ENCODE measurements around the gene GNG12.

The GNG12 gene

DNA sequence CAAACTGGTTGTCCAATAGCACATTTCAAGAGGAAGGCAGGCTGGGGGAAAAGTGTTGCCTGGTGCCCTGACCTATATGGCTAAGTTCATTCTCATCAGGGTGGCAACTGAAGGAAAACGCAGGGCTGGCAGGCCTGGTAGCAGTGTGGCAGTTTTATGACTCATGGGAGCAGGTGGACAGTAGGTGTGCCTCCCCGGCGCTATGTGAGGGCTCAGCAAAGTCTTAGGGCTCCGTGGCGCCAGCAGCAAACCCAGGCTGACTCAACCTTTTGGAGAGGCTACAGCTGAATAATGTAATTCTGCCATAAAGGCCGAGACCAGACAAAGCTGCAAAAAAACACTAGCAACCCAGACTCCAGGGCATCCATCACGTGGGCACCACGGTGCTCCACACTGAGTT, 124.7 kb downstream of the GNG12 start:
- no peak for DNase-seq (ENCODE audit: low read depth in 2 of 2)

DNA sequence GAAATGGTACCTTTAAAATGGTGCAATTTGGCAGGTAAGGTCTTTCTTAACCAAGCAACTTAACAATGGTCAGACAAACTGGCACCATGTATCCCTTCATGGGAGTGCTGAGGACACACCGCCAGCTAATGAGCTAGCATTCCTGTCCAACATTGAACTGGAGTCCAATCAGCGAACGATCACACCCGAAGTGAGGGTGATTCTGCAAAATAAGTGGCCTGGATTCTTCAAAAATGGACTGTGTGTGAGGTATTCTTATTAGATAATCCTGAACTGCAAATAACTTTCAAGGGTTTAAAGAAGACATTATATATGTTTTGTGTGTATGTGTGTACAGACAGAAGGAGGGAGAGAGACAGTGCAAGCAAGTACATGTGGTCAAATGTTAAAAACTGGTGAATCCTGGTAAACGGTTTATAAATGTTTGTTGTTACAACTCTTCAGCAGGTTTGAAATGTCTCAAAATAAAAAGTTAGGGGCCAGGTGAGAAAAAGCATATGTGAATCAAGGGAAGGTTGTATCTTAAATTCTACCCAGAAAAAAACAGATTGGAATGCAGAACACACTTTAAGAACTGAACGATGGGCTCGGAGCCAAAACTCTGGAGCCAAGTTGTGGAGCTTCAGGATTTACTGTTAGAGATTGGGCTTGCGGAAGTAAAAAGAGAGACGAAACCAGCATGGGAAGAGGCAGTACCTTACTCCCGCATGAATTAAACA, 127.4 kb downstream of the GNG12 start:
- no peak for DNase-seq (ENCODE audit: low read depth in 2 of 2)

DNA sequence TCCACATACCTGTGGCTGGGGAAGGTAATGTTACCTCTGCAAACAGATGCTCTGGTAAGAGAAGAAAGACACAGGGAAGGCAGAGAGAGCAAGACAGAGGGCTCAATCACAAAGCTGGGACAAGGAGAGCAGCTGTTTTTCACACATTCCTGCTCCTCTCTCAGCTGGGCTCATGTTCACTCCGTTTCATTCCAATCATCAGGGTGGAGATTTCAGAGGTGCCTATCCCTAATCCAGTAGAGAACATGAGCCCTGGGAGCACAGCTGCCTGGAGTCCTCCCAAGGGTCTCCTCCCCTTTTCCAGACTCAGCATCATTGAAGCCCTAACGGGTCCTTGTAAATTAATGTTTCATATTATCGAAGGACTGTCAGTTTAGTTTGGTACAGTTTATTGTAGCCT, 128.9 kb downstream of the GNG12 start:
- no peak for DNase-seq (ENCODE audit: low read depth in 2 of 2)

DNA sequence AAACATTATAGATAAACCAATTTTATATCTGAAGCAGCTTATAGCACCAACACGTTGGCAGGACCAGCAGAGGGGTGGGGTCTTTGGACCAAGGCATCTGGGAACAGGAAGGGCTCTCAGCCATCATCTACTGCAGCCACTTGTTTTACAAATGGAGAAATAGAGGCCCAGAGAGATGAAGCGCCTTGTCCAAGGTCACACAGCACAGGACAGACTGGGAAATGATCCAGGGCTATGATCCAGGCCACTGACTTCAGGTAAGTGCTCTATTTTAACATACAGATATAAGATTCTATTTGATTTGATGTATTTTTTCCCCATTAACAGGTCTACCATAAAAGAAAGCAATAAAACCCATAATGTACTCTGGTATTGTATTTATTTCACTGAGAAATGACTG, 131.4 kb downstream of the GNG12 start:
- DNase-seq (ENCODE audit: low read depth in 2 of 2) = no peak

DNA sequence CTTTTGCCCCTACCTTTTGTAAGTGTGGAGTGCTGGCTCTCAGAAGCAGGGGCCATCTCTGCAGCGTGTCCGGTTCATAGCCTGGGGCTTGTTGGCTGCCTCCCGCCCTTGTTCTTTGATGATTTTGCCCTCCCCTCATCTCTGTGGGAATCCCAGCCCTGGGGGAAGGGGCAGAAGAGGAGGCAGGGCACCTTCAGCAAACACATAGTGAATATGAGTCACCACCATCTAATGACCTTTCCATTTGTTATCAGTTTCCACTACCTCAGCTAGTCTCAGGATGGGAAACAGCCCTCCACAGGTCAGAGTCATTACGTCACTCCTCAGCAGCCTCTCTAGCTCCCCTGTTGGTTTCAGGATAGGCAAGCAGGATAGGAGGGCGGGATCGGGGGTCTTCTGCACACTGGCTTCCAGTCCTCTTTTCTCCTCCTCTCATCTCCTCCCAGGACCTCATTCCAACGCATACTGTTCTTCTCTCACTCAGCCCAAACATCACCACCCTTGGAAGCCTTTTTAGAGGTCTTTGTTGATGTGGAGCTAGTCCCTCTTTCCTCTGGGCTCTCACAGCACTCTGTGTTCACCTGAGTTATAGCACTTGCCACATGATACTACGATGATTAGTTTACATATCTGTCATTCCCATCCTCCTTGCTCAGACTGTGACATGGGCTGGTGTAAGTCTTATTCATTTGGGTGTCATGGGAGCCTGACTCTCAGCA, 132.4 kb downstream of the GNG12 start:
- no peak for DNase-seq (ENCODE audit: low read depth in 2 of 2)

DNA sequence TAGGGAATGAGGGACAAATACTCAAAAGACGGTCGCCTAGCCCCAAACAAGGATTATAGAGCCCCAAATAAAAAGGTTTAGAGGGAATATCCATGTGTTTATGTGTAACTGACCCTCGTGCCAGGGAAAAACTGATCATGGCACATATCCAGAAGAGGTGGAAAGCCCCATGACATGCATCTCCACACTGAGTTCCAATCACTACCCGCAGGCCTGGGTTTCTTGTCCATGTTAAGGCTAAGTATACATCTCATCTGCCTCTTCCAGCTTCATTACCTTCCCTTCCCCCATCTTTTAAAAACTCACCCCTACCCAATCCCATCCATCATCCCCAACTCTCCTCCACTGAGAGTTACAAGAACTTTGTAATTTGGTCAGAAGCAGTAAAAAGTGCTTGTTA, 133.0 kb downstream of the GNG12 start:
- no peak for DNase-seq (ENCODE audit: low read depth in 2 of 2)

DNA sequence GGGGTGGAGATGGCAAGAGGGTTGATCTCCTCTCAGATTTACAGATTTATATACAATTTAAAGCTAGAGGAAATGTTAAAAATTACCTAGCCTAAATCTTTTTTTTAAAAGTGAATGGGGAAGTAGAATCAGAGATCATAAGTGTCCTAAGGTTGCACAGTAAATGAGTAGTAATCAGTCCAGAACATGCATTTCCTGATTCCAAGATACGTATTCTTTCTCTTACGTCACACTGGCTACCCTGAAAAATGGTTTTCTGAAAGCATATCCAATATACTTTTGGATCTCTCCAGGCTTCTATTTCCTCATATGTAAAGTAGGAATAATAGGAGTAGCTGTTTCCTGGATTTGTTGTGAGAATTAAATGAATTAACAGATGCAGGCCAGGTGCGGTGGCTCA, 136.6 kb downstream of the GNG12 start:
- DNase-seq (ENCODE audit: low read depth in 2 of 2) = no peak

DNA sequence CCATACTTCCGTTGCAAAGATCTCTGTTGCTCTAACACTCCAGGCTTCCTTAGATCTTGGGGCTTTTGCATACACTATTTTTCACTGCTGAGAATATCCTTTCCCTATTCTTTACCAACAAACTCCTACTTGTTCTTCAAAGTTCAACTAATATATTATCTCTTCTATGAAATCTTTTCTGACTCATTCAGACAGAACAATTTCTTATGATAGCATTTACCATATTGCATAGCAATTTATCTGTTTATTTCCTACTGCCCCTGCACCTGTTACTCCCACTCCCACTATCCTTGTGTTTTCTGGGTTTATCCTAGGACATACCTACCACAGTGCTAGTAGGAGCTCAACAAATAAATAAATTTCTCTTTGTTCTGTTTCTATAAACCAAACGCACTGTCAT, 137.3 kb downstream of the GNG12 start:
- DNase-seq (ENCODE audit: low read depth in 2 of 2) = no peak

DNA sequence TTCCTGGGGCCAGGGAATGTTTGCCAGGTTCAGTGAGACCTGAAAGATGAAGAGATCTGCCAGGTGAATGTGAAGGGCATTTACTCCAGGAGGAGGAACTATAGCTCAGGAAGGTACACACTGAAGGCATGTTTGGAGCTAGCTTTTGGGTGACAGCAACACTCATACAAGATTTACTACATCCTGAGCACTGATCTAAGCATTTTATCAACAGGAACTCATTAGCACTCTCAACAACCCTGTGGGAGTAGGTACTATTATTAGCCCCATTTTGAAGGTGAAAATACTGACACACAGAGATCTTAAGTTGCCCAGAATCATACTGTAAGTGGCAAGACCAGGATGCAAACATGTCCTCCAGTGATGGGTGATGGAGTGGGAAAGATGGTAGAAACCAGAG, 141.6 kb downstream of the GNG12 start:
- no peak for DNase-seq (ENCODE audit: low read depth in 2 of 2)

DNA sequence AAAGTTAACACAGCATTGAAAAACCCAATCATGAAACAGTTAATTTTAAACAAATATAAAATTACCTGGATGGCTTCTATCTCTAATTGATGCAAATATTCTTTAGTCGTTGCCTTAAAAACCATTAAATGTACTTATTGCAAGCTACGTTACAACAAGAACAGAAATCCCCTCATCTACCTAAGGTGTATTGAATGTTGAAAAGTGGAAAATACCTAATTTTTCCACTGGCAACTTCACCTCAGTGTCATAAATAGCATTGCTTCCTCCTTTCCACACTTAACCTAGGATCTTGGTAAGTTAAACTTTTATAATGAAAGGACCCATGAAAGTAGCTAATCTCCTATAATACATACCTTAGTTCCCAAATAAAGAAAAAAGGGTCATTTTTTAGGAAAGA, 142.9 kb downstream of the GNG12 start:
- DNase-seq (ENCODE audit: low read depth in 2 of 2) = no peak

DNA sequence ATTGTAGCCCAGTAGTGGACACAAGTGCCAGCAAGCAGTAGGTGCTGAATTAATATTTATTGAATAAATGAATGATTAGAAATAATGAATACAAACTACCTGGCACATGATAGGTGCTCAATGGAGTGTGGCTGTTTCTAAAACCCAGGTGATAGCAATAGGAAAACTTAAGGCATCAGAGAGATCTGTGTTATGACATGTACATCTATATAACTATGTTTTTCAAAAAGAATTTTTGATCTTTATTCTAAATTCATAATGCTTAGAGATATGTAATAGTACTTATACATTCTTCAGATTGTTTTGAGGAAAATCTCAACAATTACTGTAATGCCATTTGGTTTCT, 143.3 kb downstream of the GNG12 start:
- DNase-seq (ENCODE audit: low read depth in 2 of 2) = no peak

DNA sequence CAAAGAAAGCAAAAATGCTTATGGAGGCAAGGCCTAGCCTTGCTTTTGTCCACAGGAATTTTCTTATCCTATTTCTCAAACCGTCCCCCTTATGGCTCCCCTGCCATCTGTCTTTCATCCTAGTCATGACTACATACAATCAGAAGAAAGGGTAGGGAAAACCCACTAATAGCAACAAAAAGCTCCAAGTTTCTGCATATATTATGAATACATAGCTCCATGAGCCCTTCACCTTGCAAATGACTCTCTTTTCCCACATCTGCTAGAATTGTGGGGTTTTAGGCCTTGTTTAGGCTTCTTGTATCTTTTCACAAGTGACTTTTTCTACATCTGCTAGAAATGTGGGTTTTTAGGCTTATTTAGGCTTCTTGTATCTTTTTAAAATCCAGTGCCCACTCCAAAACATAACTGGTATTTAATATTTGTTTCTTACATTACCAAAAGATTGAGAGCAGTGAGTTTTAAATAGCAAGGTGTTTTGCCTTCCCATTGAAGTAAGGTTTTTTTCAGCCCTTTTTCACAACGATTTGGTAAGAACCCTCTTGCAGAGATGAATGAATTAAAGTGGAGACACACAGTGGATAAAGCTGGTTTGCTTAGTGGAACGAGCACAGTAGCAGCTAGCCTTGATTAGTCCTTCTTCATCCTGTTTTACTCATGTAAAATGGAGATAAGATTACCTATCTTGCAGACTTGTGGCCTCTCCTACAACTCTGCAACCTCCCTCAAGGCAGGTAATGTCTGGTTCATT, 143.8 kb downstream of the GNG12 start:
- no peak for DNase-seq (ENCODE audit: low read depth in 2 of 2)

DNA sequence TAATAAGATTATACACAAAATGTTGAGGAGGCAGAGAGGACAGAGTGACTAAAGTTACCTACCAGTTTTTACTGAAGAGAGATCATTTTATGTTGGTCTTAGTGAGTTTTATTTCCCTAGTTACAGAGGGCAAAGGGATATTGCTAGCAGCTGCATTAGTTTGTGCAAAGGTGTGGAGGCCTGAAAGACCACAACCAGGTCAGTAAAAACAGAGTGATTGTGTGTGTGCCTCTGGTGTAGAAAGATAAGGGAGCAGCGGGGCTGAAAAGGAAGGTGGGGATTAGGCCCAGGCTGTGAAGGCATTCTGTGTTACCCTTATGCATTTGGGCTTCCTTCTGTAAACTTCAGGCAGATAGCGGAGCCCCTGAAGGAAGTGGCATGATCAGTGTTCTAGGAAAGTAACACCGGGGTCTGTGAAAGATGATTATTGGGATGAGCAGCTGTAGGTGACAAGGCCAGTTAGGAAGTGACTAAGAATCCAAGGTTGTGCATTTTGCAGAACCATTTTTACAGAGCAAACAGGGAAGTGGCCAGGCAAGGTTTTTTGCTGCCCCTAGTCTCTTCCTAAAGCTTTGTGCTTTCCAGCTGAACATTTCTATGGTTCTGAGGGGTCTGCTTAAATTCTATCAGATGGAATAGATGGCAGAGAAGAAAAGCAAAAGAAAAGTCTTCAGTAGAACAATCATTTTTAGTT, 144.6 kb downstream of the GNG12 start:
- DNase-seq (ENCODE audit: low read depth in 2 of 2) = no peak

DNA sequence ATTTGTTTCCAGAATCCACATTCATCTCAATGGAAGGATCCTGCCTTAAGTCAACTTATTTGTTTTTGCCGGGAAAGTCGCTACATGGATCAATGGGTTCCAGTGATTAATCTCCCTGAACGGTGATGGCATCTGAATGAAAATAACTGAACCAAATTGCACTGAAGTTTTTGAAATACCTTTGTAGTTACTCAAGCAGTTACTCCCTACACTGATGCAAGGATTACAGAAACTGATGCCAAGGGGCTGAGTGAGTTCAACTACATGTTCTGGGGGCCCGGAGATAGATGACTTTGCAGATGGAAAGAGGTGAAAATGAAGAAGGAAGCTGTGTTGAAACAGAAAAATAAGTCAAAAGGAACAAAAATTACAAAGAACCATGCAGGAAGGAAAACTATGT, 145.6 kb downstream of the GNG12 start:
- no peak for DNase-seq (ENCODE audit: low read depth in 2 of 2)

DNA sequence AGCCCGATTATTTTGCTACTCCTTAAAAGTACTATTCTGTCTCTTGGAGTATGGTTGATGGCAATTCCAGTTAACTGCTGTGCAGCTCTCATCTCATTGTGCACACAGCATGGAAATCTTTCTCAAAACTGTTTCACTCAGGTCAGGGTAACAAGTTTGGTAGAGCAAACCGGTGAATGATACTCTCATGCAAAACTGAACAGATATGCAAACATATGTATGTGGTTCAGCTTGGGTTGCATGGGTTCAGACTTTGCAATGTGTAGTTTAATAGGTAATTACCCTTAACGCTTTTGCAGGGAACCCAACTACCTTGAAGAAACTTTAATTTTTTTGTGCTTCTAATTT, 146.1 kb downstream of the GNG12 start:
- no peak for DNase-seq (ENCODE audit: low read depth in 2 of 2)

DNA sequence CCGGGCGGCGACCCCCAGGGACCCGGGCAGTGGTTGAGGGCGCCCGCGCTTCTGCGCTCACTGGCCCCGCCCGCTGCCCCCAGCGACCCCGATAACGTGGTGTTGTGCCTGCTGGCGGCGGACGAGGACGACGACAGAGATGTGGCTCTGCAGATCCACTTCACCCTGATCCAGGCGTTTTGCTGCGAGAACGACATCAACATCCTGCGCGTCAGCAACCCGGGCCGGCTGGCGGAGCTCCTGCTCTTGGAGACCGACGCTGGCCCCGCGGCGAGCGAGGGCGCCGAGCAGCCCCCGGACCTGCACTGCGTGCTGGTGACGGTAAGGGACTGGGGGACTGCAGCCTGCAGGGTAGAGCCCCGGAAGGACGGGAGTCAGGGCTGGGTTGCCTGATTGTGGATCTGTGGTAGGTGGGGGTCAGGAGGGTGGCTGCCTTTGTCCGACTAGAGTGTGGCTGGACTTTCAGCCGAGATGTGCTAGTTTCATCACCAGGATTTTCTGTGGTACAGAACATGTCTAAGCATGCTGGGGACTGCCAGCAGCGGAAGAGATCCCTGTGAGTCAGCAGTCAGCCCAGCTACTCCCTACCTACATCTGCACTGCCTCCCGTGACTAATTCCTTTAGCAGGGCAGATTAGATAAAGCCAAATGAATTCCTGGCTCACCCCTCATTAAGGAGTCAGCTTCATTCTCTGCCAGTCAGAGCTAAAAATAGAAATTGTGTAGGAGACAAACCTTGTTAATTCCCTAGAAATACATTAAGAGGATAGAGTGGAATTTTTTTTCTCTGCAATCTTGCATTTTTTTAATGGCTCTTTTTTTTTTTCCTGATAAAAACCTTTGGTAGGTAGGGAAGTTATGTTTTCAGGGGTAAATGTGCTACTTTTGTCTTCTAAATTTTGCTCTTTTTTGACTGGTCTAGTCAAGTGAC, 146.7 kb downstream of the GNG12 start:
- peak in 1 of 2 donors; percentile 33 for DNase-seq (ENCODE audit: low read depth in 2 of 2)

DNA sequence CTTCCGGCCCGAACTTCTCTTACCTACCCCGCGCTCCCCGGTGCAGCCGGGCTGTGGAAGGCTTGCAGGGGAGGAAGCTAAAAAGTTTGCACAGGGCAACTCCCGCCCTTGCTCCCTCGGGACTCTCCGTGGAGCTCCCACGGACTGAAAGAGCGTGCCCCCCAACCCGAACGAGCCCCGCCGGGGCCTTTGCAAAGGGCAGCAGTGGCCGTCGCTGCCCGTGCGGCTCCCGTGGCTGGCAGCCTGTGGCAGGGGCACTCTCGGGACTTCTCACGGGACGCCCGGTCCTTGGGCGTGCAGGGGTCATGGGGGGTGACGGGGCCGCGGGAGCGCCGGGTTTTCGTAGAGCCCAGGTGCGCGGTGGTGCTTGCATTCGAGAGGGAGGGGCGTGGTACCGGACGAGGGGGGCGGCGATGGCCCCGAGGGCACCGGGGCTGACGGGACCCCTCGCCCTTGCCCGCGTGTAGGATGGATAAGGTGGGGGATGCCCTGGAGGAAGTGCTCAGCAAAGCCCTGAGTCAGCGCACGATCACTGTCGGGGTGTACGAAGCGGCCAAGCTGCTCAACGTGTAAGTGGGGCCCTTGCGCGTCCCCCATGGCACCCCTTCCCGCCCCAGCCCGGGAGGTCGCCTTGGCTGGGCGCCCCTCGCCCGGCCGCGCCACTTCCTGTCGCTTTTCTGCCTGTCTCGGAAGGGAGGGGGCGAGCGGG, 147.6 kb downstream of the GNG12 start:
- DNase-seq (ENCODE audit: low read depth in 2 of 2) = peak; percentile 44 to 49

DNA sequence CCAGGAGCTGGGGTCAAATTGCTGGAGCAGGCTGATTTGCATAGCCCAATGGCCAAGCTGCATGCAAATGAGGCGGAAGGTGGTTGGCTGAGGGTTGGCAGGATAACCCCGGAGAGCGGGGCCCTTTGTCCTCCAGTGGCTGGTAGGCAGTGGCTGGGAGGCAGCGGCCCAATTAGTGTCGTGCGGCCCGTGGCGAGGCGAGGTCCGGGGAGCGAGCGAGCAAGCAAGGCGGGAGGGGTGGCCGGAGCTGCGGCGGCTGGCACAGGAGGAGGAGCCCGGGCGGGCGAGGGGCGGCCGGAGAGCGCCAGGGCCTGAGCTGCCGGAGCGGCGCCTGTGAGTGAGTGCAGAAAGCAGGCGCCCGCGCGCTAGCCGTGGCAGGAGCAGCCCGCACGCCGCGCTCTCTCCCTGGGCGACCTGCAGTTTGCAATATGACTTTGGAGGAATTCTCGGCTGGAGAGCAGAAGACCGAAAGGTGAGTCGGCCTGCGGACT, 148.2 kb downstream of the GNG12 start, which contains the start of gene GADD45A:
TSS of gene GADD45A (plus strand) at position 135 of the 491 bp plus-strand sequence. CDS start at position 429, 294 bp downstream.
- peak; percentile 86 to 92 for DNase-seq (ENCODE audit: low read depth in 2 of 2)

DNA sequence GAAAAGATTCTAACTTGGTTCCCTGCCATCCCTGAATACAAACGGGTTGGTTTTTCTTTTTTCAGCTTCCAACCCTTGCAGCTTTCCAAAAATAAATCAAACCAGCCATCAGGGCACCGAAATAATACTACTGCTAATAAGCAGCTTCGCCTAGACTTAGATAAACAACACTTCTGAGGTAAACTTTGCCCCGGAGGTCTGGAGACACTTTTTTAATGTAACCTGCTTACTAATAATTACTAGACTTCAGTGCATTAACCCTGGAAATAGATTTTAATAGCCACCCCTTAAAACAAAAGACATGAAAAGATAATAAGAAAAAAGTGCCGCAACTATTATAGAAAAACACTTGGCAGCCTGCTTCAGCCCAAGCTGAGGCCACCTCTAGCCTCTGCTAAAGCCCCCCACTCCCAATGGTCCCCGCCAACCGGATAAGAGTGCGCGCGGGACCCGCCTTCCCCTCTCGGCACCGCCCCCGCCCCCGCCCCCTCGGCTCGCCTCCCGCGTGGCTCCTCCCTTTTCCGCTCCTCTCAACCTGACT, 148.7 kb downstream of the GNG12 start:
- no peak for DNase-seq (ENCODE audit: low read depth in 2 of 2)

Measured in stimulated activated CD8-positive, alpha-beta memory T cell treated with anti-CD3 and anti-CD28 coated beads, Interleukin-15, amount 100 ng/mL, for 4 hours (primary cell).